ENCODE data around the gene INO80B. TPM values are rescaled to one million over a fixed set of nuclear protein-coding genes. Genes with fewer than 3 reads are reported as not detected.

INO80B gene
- total RNA-seq, 2 experiments from 2014 or later: 41.3 to 41.8 TPM

GRCh38 chr2:74439373-74439772 is 15.5 kb upstream of the INO80B start:
- ChIA-PET CTCF (interaction anchor here (0.9 kb wide), 1 partner anchor 9 kb away, joined by 3 read pairs; no protein-coding TSS in a partner anchor), POLR2A (interaction anchor here (0.9 kb wide), 1 partner anchor 18 kb away, joined by 3 read pairs; the partner anchor contains the start of genes C2orf81 and WDR54)
- H3K36me3 ChIP-seq (ENCODE audit: insufficient read depth, low read length): no peaks in the 10 kb centered on the region
- no peaks in the 10 kb centered on the region for H3K9me3 Mint-ChIP-seq
- H3K4me3 Mint-ChIP-seq: no peak overlapping the region
- no peaks in the 10 kb centered on the region for H3K36me3 Mint-ChIP-seq (ENCODE audit: low read depth)
- DNase-seq (no peak), ATAC-seq (ENCODE audit: poor library complexity) (no peak)
- peaks cover 0 to 31% of the 10 kb centered on the region in 2 experiments for H3K9me3 ChIP-seq (ENCODE audit: control insufficient read depth in 1 of 2, insufficient read depth in 1 of 2, low read length in 2 of 2)
- intact Hi-C loops (cut with DNase I, micrococcal nuclease): no loop called here
- H3K4me3 ChIP-seq (ENCODE audit: low read length): no peak overlapping the region
- peaks cover 47% of the 10 kb centered on the region for H3K27me3 Mint-ChIP-seq
- no peak overlapping the region for H3K27ac Mint-ChIP-seq
- H3K27me3 ChIP-seq (ENCODE audit: control insufficient read depth in 1 of 2, insufficient read depth in 2 of 2, low read length in 2 of 2): peaks cover 37% of the 10 kb centered on the region in 2 experiments
- TF ChIP-seq CTCF (IDR thresholded peaks at IDR 0.05): no peak
- peaks cover 8% of the 10 kb centered on the region for H3K4me1 Mint-ChIP-seq (ENCODE audit: low read depth)
- peaks cover 27% of the 10 kb centered on the region for H3K4me1 ChIP-seq (ENCODE audit: insufficient read depth, low read length)
- no peak overlapping the region for H3K27ac ChIP-seq (ENCODE audit: low read depth in 1 of 2, low read length in 2 of 2)

GRCh38 chr2:74439803-74440377 is 15.0 kb upstream of the INO80B start:
- ATAC-seq (ENCODE audit: poor library complexity) (no peak), DNase-seq (no peak)
- Mint-ChIP-seq H3K27ac (no peak overlapping the region), H3K27me3 (peaks cover 52% of the 10 kb centered on the region), H3K36me3 (ENCODE audit: low read depth) (no peaks in the 10 kb centered on the region), H3K4me3 (peak overlapping the region; percentile 54), H3K9me3 (no peaks in the 10 kb centered on the region), H3K4me1 (ENCODE audit: low read depth) (peaks cover 8% of the 10 kb centered on the region)
- no peak overlapping the region for H3K27ac ChIP-seq (ENCODE audit: low read depth in 1 of 2, low read length in 2 of 2)
- no peak for TF ChIP-seq CTCF (IDR thresholded peaks at IDR 0.05)
- no peaks in the 10 kb centered on the region for H3K36me3 ChIP-seq (ENCODE audit: insufficient read depth, low read length)
- intact Hi-C loops (cut with DNase I, micrococcal nuclease): no loop called here
- peaks cover 0 to 31% of the 10 kb centered on the region in 2 experiments for H3K9me3 ChIP-seq (ENCODE audit: control insufficient read depth in 1 of 2, insufficient read depth in 1 of 2, low read length in 2 of 2)
- ChIA-PET CTCF (interaction anchor here (0.5 to 0.9 kb wide), 2 partner anchors 10 to 26 kb away, joined by 3 read pairs; no protein-coding TSS in a partner anchor), POLR2A (interaction anchor here (0.8 to 1.5 kb wide), 6 partner anchors 9 to 43 kb away, joined by 3 to 6 read pairs (median 4); partner anchors contain the start of genes C2orf81, CCDC142, TTC31 and WBP1)
- H3K27me3 ChIP-seq (ENCODE audit: control insufficient read depth in 1 of 2, insufficient read depth in 2 of 2, low read length in 2 of 2): peaks cover 37 to 40% of the 10 kb centered on the region in 2 experiments
- peaks cover 27% of the 10 kb centered on the region for H3K4me1 ChIP-seq (ENCODE audit: insufficient read depth, low read length)
- no peak overlapping the region for H3K4me3 ChIP-seq (ENCODE audit: low read length)

GRCh38 chr2:74440378-74441169 is 14.3 kb upstream of the INO80B start:
- H3K27ac Mint-ChIP-seq: no peak overlapping the region
- POLR2A ChIA-PET: interaction anchor here (0.8 to 1.5 kb wide), 5 partner anchors 9 to 42 kb away, joined by 3 to 6 read pairs (median 5); partner anchors contain the start of genes CCDC142, TTC31 and WBP1
- H3K9me3 ChIP-seq (ENCODE audit: control insufficient read depth in 1 of 2, insufficient read depth in 1 of 2, low read length in 2 of 2): peaks cover 0 to 31% of the 10 kb centered on the region in 2 experiments
- H3K4me3 ChIP-seq (ENCODE audit: low read length): peak overlapping the region; percentile 10
- H3K27ac ChIP-seq (ENCODE audit: low read depth in 1 of 2, low read length in 2 of 2): no peak overlapping the region
- ATAC-seq (ENCODE audit: poor library complexity): peak; percentile 73
- peaks cover 56% of the 10 kb centered on the region for H3K27me3 Mint-ChIP-seq
- H3K36me3 Mint-ChIP-seq (ENCODE audit: low read depth): no peaks in the 10 kb centered on the region
- CTCF ChIA-PET: interaction anchor here (0.5 kb wide), 1 partner anchor 25 kb away, joined by 3 read pairs; no protein-coding TSS in a partner anchor
- intact Hi-C loops (cut with DNase I, micrococcal nuclease): loop anchor here in 1 of 2 experiments (1.0 kb wide), 1 partner anchor 24 kb away; no protein-coding TSS in a partner anchor
- no peak for TF ChIP-seq CTCF (IDR thresholded peaks at IDR 0.05)
- H3K27me3 ChIP-seq (ENCODE audit: control insufficient read depth in 1 of 2, insufficient read depth in 2 of 2, low read length in 2 of 2): peaks cover 37 to 40% of the 10 kb centered on the region in 2 experiments
- peaks cover 27% of the 10 kb centered on the region for H3K4me1 ChIP-seq (ENCODE audit: insufficient read depth, low read length)
- no peaks in the 10 kb centered on the region for H3K9me3 Mint-ChIP-seq
- peak in 5 of 14 experiments; percentile 33 to 73 (median 48) for DNase-seq
- H3K4me1 Mint-ChIP-seq (ENCODE audit: low read depth): peaks cover 8% of the 10 kb centered on the region
- peak overlapping the region; percentile 58 for H3K4me3 Mint-ChIP-seq
- H3K36me3 ChIP-seq (ENCODE audit: insufficient read depth, low read length): no peaks in the 10 kb centered on the region

All from CD4-positive, alpha-beta T cell (primary cell).